BLaER1 (cell line): ENCODE results near the gene TLL1.

Experiments used
- H3K27ac ChIP-seq: shearing (Covaris generic); formaldehyde crosslinking; 2 replicates; pipeline ENCODE4 v1.8.1; 2022
- H3K27me3 ChIP-seq: shearing (Covaris generic); formaldehyde crosslinking; 2 replicates; pipeline ENCODE4 v1.8.1; 2022
- H3K36me3 ChIP-seq: shearing (Covaris generic); formaldehyde crosslinking; 2 replicates; pipeline ENCODE4 v1.8.1; 2022
- H3K4me1 ChIP-seq: shearing (Covaris generic); formaldehyde crosslinking; 2 replicates; pipeline ENCODE4 v1.8.1; 2022
- H3K4me2 ChIP-seq: shearing (Covaris generic); formaldehyde crosslinking; 2 replicates; pipeline ENCODE4 v1.8.1; 2022
- H3K4me3 ChIP-seq: shearing (Covaris generic); formaldehyde crosslinking; 2 replicates; pipeline ENCODE4 v1.8.1; 2022
- H3K9ac ChIP-seq: shearing (Covaris generic); formaldehyde crosslinking; 2 replicates; pipeline ENCODE4 v1.8.1; 2022
- H3K9me3 ChIP-seq: shearing (Covaris generic); formaldehyde crosslinking; 2 replicates; pipeline ENCODE4 v1.8.1; 2022
- H4K20me1 ChIP-seq: shearing (Covaris generic); formaldehyde crosslinking; 2 replicates; pipeline ENCODE4 v1.8.1; 2022
- Cebpa-rat ChIP-seq: shearing (Covaris generic); IDR thresholded peaks from 2 replicates; pipeline ENCODE4 v1.8.1; 2022

Gene TLL1

GRCh38 chr4:166003811-166004210 is 130.8 kb downstream of the TLL1 start:
- Histone ChIP-seq H3K4me2 (no peak overlapping the region), H3K4me1 (no peaks in the 10 kb centered on the region), H3K9me3 (no peaks in the 10 kb centered on the region), H3K9ac (no peak overlapping the region), H3K27ac (no peak overlapping the region), H3K4me3 (no peak overlapping the region), H4K20me1 (no peaks in the 10 kb centered on the region), H3K27me3 (no peaks in the 10 kb centered on the region), H3K36me3 (no peaks in the 10 kb centered on the region)
- TF ChIP-seq Cebpa-rat, result no peak

DNA sequence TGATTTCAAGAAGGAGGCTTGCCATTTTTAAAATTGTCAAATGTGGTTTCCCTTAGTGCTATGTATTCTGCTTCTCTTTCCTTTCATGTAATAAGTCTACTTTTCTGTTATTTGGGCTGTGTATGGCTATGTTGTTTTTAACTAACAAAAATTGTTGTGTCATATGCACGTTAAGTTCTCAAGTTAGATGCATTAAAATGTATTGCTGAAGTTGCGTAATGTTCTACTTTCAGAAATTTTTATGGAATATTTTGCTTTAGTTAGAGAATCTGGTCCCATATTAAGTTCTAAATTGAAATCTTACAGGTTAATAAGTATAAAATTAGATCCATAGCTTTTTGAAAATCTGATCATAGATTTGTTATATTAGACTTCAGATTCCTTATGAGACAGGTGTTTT is 133.2 kb downstream of the TLL1 start:
- no peak for TF ChIP-seq Cebpa-rat
- Histone ChIP-seq H4K20me1 (no peaks in the 10 kb centered on the region), H3K27me3 (no peaks in the 10 kb centered on the region), H3K9me3 (no peaks in the 10 kb centered on the region), H3K36me3 (no peaks in the 10 kb centered on the region), H3K27ac (no peak overlapping the region), H3K9ac (no peak overlapping the region), H3K4me1 (no peaks in the 10 kb centered on the region), H3K4me2 (no peak overlapping the region), H3K4me3 (no peak overlapping the region)

DNA sequence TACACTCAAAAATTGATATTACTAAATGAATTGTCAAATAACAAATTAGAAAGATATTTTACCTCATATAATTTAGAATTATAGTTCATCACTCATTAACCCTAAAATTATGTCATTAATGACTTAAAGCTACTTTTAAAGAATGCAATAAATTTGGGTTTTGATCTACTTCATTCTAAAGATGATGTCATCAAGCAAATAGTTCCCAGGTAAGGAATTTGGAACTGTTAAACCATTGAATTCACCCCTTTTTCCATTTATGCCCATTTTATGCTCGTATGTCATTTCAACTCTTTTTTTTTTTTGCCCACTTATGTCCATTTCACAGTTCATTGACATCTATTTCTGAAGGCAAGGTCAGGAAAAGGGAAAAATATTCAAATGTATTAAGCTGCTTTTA is 135.5 kb downstream of the TLL1 start:
- Histone ChIP-seq H3K36me3 (no peaks in the 10 kb centered on the region), H3K4me1 (no peaks in the 10 kb centered on the region), H3K9ac (no peak overlapping the region), H3K9me3 (no peaks in the 10 kb centered on the region), H4K20me1 (no peaks in the 10 kb centered on the region), H3K27ac (no peak overlapping the region), H3K4me2 (no peak overlapping the region), H3K4me3 (no peak overlapping the region), H3K27me3 (no peaks in the 10 kb centered on the region)
- TF ChIP-seq Cebpa-rat, result no peak

DNA sequence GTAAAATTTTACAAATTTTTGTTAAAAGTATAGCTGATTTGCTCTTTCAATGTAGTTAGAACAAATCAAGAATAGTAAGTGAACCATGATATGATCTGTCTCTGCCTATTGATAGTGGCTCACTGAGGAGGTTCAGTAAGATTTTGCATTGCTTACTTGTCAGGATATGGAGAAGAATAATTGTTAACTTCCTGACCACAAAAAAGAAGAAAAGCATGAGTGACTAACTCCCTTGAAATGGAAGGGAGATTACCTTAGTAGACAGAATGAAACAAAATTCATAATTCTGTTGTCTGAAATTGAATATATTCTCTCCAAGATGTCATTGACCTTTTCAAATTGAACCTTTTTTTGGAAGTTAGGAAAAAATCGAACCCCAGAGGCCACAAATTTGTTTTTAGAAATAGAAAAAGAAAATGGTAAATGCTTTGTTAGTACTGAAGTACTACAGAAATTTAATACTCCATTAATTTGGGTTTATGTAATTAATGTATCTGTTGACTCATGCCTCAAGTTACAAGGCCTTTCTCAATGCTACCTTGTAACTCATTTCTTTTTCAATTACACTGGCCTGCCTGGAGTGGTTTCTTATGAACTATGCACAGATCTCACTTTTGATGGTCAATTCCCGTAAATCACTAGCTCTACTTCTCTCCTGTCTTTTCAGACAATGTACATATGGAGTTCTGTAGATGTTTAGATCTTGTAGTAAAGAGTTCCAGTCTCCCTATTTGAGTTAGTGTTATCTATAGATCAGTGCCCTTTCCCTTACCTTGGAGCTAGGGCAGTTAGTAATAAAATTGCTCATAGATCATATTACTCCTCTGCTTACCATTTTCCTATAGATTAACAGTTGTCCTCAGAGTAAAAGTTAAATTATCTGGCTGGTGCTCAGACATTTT is 139.3 kb downstream of the TLL1 start:
- Histone ChIP-seq H3K9me3 (no peaks in the 10 kb centered on the region), H4K20me1 (no peaks in the 10 kb centered on the region), H3K4me1 (no peaks in the 10 kb centered on the region), H3K4me3 (no peak overlapping the region), H3K36me3 (no peaks in the 10 kb centered on the region), H3K4me2 (no peak overlapping the region), H3K27me3 (no peaks in the 10 kb centered on the region), H3K27ac (no peak overlapping the region), H3K9ac (no peak overlapping the region)
- TF ChIP-seq Cebpa-rat, result no peak

DNA sequence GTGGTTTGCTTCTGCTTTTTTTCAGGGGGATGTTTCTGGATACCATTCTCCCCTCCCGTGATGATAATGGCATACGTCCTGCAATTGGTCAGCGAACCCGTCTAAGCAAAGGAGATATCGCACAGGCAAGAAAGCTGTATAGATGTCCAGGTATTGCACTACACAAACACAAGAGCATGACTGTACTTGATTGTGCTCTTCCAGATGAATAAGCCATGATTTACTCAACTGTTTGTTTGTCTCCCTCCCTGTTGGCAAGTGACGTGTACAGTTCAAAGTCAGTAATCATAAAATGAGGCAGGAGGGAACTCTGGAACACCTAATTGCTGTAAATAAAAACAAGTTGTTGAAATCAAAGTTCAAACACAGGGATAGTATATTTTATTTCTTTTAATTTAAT is 141.4 kb downstream of the TLL1 start:
- Histone ChIP-seq H3K9me3 (no peaks in the 10 kb centered on the region), H4K20me1 (no peaks in the 10 kb centered on the region), H3K9ac (no peak overlapping the region), H3K27ac (no peak overlapping the region), H3K4me1 (no peaks in the 10 kb centered on the region), H3K4me3 (no peak overlapping the region), H3K36me3 (no peaks in the 10 kb centered on the region), H3K27me3 (no peaks in the 10 kb centered on the region), H3K4me2 (no peak overlapping the region)
- no peak for TF ChIP-seq Cebpa-rat

GRCh38 chr4:166017804-166018203 is 144.8 kb downstream of the TLL1 start:
- no peak for TF ChIP-seq Cebpa-rat
- Histone ChIP-seq H3K27ac (no peak overlapping the region), H3K9me3 (no peaks in the 10 kb centered on the region), H3K4me3 (no peak overlapping the region), H4K20me1 (no peaks in the 10 kb centered on the region), H3K4me2 (no peak overlapping the region), H3K36me3 (no peaks in the 10 kb centered on the region), H3K27me3 (no peaks in the 10 kb centered on the region), H3K4me1 (no peaks in the 10 kb centered on the region), H3K9ac (no peak overlapping the region)

GRCh38 chr4:166019441-166020220 is 146.6 kb downstream of the TLL1 start:
- H3K4me3 ChIP-seq, result no peak overlapping the region
- no peaks in the 10 kb centered on the region for H3K4me1 ChIP-seq
- H3K27ac ChIP-seq, result no peak overlapping the region
- H3K9me3 ChIP-seq, result no peaks in the 10 kb centered on the region
- no peak overlapping the region for H3K9ac ChIP-seq
- TF ChIP-seq Cebpa-rat, result no peak
- no peaks in the 10 kb centered on the region for H4K20me1 ChIP-seq
- no peak overlapping the region for H3K4me2 ChIP-seq
- H3K36me3 ChIP-seq, result no peaks in the 10 kb centered on the region
- H3K27me3 ChIP-seq, result no peaks in the 10 kb centered on the region

- no peaks in the 10 kb centered on the region for H3K27me3 ChIP-seq
- H3K4me2 ChIP-seq, result no peak overlapping the region
- H3K4me3 ChIP-seq, result no peak overlapping the region
- no peak overlapping the region for H3K27ac ChIP-seq
- no peaks in the 10 kb centered on the region for H3K36me3 ChIP-seq
- H3K4me1 ChIP-seq, result no peaks in the 10 kb centered on the region
- H4K20me1 ChIP-seq, result no peaks in the 10 kb centered on the region
- no peaks in the 10 kb centered on the region for H3K9me3 ChIP-seq
- H3K9ac ChIP-seq, result no peak overlapping the region
- no peak for TF ChIP-seq Cebpa-rat
These were observed 148.6 kb downstream of the TLL1 start for GRCh38 chr4:166021617-166022016.

DNA sequence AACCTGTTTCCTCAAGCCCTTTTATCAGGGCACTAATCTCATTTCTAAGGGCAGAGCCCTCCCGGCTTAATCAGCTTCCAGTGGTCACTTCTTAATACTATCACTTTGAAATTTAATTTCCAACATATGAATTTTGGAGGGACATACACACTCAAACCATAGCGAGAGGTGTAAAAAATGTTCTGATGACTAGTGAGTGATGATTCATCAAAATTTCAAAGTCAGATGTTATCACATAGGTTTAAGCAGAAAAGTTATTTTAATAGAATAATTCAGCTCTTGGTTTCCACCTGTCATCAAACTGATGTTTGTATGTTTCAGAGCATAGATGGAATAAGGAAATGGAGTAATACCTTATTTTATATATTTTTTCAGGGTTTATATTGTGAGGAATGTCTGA is 161.9 kb downstream of the TLL1 start:
- Histone ChIP-seq H3K4me2 (no peak overlapping the region), H3K4me3 (no peak overlapping the region), H3K36me3 (no peaks in the 10 kb centered on the region), H3K27me3 (no peaks in the 10 kb centered on the region), H3K27ac (no peak overlapping the region), H4K20me1 (no peaks in the 10 kb centered on the region), H3K9me3 (no peaks in the 10 kb centered on the region), H3K9ac (no peak overlapping the region), H3K4me1 (no peaks in the 10 kb centered on the region)
- no peak for TF ChIP-seq Cebpa-rat

GRCh38 chr4:166039822-166040221 is 166.8 kb downstream of the TLL1 start:
- no peaks in the 10 kb centered on the region for H4K20me1 ChIP-seq
- H3K27ac ChIP-seq, result no peak overlapping the region
- H3K9ac ChIP-seq, result no peak overlapping the region
- no peaks in the 10 kb centered on the region for H3K36me3 ChIP-seq
- H3K4me1 ChIP-seq, result no peaks in the 10 kb centered on the region
- H3K4me3 ChIP-seq, result no peak overlapping the region
- no peaks in the 10 kb centered on the region for H3K27me3 ChIP-seq
- no peak for TF ChIP-seq Cebpa-rat
- no peaks in the 10 kb centered on the region for H3K9me3 ChIP-seq
- no peak overlapping the region for H3K4me2 ChIP-seq
